ENCODE data around the gene LATS2.
"Not testable (repeated sequence)": the region's sequence is repeated elsewhere in the genome, so short reads cannot be mapped to it uniquely, and the experiment has no call there.

The LATS2 gene

DNA sequence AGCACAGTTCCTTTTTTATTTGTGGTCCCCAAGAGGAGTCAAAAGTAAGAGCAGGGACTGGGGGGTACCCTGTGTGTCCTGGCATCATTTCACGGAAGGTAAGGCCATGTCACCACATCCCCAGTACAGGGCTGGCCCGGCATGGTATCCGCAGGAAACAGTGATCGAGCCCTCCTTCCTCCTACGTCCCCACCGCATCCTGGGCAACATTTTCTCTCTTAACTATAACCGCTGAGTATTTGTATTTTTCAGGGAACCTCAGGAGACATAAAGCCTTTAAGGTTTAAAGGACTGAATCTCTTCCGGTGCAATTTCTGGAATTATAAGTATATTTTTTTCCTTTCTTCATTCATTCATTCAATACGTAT, 13.6 kb upstream of the LATS2 start:
- peak; percentile 38 for DNase-seq

DNA sequence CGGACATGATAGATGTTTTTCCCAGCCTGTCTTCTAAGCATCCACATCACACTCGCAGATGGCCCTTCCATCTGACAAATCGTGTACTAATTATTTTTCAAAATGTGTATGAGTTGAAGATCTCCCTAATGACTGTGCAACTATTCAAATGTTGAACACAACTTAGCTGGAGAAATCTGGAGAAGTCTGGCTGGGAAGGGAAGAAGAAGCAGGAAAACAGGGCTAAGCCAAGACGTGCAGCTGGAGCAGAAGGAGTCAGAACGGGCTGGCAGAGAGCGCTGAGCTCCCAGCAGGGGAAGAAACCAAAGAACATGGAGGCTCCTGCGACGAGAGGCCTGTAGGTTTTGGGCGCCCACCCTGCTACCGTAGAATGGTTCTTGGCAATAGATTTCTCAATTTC, 13.2 kb upstream of the LATS2 start:
- no peak for DNase-seq

DNA sequence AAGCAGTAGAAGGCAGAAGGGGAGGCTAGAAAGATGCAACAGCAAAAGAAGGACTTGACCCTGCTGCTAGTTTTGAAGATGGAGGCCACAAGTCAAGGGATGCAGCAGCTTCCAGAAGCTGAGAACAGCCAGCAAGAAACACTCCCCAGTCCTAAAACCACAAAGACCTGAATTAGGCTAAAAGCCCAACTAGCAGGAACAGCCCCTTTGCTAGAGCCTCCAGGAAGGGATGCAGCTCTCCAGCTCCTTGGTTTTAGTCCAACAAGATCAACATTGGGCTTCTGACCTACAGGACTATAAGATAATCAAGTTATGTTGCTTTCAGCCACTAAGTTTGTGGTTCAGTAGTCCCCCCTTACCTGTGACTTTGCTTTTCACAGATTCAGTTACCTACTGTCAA, 10.5 kb upstream of the LATS2 start:
- no peak for DNase-seq

DNA sequence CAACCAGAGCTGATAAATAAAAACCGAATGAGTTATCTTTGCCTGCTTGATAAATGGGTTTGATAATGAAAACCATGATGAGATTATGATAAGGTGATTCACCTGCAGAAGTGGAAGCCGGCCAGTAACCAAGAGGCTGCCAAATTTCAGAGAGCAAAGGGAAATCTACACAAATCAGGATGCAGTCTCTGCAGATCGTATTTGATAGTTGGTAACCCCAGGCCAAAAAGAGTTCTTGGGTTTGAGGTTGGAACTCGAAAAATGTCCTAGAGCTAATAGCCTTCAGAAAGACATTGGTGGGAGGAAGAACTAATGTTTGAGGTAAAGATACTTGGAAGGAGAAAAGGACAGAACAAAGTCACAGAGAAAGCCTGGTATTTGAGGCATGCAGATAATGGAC, 9.6 kb upstream of the LATS2 start:
- DNase-seq = no peak

DNA sequence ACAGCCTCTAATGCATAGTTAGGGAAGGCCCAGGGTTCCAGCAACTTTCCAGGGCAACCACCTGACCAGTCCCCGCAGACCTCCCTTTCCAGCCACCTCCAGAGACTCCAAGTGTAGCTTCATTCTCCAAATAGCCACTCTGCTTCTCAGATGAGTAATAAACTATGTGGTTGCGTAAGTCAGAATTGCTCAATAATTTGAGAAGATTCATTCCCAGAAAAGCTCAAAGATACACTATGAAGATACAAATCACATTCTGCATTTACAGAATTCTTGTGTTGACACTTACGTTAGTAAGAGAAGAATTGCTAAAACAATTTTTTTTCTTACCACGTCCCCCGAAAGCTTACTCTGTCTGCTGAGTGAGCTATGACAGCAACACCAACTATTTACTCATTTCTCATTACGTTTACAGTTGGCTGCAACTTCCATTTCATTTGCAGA, 8.2 kb upstream of the LATS2 start:
- DNase-seq = peak; percentile 96

DNA sequence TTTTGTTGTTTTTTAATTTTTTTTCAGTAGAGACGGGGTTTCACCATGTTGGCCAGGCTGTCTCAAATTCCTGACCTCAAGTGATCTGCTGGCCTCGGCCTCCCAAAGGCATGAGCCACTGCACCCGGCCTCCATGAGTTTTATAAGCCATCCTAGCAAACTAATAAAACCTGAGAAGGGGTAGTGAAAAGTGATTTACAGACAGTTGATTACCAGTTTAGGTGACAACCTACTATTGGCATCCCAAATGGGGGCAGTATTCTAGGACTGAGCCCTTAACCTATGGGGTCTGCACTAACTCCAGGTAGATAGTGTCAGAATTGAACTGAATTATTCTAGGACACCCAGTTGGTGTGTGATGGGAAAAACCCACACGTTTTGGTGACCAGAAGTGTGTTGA, 6.5 kb upstream of the LATS2 start:
- DNase-seq = no peak

DNA sequence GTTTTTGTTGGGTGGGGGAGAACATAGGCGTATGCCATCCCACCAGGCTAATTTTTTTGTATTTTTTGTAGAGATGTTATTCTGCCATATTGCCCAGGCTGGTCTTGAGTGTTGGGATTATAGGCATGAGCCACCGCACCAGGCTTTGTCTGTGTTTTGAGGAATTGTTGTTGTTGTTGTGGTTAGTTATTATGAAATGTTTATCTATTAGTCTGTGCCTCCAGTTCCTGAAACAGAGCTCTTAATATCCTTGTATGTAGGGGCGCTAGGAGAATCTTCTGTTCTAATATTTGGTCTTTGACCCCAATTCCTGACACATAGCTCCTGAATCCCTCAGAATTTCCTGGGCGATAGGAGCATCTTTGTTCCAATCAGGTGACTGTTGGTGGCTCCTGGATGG, 5.6 kb upstream of the LATS2 start:
- DNase-seq = peak; percentile 43

DNA sequence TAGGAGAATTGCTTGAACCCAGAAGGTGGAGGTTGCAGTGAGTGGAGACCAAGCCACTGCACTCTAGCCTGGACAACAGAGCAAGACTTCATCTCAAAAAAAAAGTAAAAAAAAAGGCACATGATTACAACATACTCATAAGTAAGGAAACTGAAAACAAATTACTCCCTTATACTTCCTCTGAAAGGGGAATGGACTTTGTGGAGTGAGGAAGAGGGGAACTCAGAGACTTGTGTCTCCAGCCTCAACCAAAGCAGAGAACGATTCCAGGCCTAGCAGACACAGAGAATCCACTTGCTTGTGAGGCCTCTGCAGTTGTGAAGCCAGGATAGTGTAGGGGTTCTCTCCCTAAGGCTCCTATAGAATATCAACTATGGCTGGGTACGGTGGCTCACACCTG, 4.3 kb upstream of the LATS2 start:
- DNase-seq = peak; percentile 84

DNA sequence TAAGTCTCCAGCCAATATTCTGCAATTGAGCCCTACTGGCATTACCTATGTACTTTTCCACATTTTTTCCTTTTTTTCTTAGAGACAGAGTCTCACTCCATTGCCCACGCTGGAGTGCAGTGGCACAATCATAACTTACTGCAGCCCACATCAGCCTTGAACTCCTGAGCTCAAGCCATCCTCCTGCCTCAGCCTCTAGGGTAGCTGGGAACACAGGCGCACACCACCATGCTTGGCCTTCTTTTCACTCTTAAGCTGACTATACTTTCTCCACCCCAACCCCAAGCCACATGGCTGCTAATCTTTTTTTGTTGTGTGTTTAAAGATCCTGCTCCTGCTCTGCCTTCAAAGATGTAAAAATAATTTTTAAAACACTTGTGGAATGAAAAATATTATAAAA, 1.6 kb upstream of the LATS2 start:
- no peak for DNase-seq

DNA sequence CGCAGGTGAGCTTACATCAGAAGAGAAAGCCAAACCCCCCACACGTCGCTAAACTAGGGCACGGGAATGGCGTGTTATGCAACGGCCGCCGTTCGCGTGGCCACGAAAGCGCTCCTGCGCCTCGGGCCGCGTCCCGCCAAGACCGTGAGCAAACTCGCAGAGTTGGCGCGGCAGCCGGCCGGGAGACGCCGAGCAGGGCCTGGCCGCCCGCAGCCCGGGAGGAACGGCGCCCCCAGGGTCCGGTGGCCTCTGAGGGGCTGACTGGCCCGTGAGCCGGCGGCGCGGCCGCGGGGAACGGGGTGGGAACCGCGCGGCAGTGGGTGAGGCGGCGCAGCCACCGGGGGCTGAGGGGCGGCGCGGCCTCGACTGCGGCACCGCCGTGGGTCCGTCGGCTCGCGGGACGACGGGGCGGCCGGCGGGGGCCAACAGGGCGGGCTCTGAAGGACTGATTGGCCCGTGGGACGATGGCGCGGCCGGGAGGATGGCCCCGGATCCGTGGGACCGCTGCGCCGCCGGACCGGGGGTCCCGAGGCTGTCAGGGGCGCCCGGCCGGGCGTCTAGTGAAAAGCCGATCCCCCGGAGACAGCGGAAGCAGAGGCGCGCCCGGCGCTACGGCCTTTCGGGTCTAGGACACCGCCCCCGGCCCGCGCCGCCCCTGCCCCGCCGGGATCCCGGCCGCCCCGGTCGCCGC, 903 bp downstream of the LATS2 start:
- DNase-seq = peak; percentile 48

DNA sequence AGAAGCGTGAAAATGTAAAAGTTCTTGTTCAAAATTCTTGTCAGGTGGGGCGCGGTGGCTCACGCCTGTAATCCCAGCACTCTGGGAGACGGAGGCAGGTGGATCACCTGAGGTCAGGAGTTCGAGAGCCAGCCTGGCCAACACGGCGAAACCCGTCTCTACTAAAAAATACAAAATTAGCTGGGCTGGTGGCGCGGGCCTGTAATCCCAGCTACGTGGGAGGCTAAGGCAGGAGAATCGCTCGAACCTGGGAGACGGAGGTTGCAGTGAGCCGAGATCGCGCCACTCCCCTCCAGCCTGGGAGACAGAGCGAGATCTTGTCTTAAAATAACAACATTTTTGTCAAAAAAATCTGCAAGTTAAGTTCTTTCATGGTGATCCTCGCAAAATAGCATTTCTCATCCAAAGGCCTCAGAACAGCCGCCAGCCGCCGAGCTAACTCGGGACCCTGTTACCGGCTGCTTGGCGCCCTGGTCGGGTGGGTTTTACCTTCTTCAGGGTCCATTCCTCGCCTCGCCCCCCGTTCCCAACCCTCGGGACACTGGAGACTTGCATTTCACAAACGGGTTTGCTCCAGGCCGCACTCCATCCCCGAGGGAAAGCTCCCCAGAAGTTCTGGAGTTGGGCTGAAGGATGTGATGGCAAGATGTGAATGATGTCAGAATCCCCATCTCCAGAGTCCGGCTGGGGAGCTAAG, 1.6 kb downstream of the LATS2 start:
- DNase-seq = no peak

DNA sequence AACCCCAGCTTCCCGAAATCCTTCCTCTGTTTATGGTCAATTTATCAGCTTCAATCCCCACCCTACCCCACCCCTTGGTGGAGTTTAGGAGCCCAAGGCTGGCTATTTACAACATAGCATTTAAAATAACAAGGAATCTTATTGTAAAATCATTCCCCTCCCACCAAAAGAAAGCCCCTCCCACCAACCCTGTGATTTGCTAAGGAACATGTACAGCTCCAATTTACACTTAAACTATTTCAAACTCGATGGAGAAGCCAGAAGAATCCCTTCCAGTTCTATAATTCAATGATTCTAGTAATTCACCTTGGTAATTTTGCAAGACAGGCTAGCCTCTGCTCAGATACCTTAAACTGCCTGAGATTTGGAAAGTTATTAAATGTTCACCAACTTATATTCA, 3.0 kb downstream of the LATS2 start:
- DNase-seq = no peak

DNA sequence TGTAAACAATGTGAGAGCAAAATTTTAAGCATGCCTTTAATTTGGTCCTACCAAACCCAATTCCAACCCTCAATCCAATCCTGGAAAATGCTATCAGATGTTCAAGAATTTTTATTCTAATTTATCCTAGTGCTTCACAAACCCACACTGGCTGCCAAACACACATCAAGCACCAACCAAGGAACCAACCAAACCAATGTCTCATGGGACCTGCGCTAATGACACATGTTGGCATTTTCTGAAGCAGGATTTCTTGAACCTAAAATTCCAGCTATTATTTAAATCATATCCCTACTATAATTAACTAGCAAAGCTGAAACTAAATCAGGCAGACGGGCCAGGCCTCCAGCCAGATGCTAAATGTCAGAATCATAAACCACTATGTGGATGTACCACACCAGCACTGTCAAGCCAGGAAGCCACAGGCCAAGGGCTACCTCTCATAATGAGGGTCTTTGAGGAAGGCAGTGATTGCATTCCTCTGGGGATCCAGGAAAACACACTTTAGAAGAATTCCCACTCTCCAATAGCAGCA, 5.8 kb downstream of the LATS2 start:
- DNase-seq = no peak

DNA sequence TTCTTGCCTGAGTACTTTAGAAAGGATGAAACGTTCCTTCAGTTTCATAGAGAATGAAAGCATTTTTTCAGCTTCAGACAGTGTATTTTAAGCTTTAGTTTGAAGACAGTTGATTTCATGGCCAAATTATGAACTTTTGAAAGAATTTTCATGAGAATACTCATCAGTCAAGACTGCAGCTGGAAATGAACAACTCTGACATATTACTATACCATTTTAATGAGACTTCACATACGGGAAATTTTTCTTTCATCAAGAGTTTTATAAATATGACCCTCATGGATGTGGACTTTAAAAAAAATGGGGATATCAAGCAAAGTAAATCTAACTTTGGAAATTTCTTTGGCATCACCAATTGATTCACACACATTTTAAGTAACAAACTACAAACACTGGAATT, 6.4 kb downstream of the LATS2 start:
- DNase-seq = no peak

DNA sequence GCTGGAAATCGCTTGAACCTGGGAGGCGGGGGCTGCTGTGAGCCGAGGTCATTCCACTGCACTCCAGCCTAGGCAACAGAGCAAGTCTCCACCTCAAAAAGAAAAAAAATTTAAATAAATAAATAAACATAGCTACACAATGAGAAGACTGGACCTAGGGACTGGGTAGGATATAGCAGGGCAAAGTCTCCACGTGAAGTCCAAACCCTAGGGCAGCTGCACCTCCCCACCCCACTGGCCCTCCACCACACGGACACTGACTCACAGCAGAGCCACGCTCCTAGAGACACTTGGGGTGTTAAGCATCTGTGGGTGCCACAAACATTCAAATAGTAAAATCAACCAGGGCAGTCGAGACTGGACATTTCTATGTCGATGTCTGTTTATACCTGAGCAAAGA, 7.1 kb downstream of the LATS2 start:
- DNase-seq = no peak

DNA sequence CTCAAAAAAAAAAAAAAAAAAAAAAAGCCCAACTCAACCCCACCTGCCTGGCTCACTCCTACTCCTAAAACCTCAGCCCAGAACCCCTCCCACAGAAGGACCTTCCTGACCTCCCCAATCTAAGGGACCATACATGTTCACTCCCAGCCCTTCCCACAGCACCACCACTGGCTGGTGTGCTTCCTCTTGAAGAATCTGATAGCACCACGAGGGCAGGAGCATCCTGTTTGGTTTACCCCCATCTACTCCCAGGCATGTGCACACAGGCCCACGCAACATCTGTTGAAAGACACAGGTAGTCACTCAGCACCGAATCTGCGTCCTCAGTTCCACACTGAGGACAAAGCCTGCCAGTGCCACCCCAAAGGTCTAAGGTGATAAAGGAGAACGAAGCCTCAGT, 8.2 kb downstream of the LATS2 start:
- DNase-seq = no peak

DNA sequence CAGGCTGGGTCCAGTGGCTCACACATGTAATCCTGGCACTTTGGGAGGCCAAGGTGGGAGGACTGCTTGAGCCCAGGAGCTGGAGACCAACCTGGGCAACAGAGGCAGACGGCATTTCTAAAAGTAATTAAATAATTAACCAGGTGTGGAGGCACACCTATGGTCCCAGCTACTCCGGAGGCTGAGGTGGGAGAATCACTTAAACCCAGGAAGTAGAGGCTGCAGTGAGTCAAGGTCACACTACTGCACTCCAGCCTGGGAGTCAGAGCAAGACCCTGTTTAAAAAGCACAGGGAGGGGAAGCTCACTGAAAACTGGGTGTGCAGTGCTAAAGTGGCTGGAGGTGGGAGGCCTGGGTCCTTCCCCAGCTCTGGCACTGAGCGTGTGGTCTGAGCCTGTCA, 9.7 kb downstream of the LATS2 start:
- DNase-seq = no peak

DNA sequence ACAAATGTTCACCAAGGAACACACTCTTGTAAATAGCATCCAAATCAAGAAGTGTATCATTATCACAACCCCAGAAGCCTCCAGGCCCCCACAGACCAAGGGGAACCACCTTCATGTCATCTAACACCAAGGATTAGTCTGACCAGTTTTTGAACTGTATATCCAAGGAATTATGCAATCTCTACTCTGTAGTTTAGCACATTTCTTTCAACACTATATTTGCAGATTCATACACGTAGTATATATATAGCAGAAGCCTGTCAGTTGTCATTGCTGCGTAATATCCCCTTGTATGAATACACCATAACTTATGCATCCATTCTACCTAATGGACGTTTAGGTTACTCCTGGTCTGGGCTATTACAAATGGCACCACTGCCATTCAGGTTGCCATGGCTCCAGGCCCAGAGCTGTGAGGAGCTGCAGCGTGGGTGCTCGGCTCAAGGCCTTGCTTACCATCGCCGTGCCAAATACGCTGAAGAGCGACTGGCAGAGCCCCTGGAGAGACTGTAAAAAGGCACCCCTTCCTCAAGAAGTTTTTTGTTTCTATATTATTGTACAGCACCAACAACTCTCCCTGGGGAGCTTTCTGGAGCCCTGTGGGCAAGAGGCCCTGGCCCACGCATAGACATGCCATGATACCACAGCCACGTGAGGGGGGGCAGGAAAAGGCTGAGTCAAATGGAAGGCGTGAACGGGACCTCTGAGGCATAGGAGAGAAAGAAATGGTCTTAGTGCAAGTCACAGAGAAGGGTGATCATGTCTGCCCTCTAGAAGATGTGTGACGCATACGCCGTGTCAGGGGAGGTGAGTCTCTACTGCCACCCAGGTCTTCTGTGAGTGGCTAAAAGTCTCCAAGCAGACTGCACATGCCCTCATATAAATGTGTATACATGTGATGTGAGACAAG, 10.8 kb downstream of the LATS2 start:
- DNase-seq = no peak

DNA sequence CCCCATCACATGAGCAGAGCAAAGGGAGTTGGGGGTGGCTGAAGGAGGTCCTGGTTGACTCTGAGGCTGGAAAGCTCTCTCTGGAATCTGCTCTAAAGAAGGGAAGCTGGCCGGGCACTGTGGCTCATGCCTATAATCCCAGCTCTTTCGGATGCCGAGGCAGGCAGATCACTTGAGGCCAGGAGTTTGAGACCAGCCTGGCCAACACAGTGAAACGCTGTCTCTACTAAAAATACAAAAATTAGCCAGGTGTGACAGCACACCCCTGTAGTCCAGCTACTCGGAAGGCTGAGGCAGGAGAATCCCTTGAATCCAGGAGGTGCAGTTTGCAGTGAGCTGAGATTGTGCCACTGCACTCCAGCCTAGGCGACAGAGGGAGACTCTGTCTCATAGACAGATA, 11.7 kb downstream of the LATS2 start:
- not testable (repeated sequence) for DNase-seq

DNA sequence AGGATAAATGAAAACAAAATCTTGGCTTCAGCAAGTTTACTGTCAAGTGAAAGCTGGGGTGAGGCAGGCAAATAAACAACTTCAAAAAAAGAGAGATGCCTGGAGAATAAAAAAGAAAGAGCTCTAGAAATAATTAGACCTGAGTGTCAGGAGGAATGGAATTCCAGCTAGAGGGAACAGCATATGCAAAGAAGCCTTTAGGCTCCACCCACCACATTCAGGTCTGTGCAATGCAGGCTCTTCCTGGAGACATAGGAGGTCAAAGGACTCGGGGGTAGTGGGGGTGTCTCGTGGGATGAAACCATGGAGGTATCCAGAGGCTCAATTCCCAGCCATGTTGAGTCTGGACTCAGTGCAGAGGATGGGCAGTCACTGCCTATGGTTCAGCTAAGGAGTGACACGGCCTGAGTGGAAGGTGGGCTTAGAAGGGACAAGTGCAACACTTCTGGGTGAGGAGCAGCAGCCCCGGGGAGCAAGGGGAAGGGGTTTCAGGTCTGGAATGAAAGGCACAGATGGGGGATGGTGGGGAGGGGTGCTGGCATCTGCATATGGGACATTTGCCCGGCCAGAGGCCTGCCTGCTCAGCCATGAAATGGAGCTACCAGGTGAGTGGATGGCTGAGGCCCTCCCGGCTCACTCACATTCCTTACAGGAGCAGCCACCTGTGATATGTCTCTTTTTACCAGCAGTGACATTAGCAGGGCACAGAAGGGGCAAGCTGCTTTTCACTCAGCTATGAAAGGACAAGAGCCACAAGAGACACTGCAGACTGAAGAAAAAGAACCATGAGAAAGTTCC, 12.3 kb downstream of the LATS2 start:
- DNase-seq = no peak

DNA sequence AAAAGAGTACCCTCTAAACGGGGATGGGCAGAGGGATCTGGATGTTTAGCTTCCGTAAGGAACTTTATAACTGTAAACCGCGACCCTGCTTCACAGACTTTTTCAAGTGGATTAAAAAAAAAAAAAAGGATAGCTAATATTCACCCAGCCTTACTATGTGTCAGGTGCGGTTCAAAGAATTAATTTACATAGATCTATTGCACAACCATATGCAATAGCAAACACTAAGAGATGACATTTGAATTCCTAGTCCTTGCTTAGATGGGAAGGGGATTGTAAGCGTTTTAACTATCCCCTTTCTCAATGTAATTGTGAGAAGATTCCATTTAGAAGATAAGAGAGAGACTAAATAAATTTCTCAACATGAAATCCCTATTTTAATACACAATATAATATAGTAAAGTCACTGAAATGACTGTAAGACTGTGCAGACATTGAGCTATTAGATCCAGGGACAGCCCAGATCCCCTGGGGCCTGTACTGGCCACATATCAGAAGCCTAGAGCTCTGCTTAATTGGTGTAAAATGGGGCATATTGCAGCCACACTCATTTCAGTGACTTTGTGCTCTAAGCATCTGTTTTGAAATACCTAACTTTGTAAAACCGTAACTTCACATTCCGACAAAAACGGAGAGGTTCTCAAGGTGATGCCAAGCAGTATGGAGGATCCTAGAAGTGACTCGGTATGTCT, 13.6 kb downstream of the LATS2 start:
- no peak for DNase-seq

DNA sequence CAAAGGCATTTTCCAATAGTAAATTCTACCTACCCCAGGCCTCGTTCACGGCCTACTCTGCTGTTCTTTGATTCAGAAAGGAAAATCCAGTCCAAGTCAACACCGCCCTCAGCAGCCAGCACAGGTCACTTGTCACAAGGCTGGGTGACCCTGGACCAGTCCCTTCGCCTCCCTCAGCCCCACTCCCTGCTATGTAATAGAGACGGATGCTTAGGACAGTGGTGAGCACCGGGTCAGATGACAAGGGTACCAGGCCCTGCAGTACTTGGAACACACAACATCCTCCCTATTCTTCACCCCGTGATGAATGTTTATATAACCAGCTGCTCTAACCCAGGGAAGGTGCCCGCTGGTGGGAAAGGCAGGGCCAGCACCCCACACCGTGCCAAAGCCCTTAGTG, 14.3 kb downstream of the LATS2 start:
- no peak for DNase-seq

Data from suppressor macrophage treated with lipopolysaccharide for 4 hours (primary cell).